ENCODE data around the gene ZNF697.

DNA sequence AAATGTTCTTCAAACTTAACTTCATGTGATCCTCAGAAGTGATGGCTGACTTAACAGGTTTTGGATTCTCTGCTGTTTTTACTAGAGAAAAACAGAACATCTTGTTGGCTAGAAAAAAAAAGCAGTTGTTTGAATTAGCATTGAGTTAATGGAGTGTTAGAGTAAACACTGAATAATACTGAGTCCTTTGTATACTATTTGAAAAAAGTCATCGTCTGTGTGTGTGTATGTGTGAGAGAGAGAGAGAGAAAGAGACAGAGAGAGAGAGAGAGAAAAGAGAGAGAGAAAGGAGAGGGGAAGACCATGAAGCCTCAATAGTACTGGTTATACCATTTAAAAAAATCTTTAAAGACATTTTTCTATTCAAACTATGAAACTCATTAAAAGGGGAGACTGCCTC lies 10.4 kb downstream of the ZNF697 start:
- no peak for TF ChIP-seq POLR2A (IDR thresholded peaks at IDR 0.05)
- TF ChIP-seq, protein P1, sequence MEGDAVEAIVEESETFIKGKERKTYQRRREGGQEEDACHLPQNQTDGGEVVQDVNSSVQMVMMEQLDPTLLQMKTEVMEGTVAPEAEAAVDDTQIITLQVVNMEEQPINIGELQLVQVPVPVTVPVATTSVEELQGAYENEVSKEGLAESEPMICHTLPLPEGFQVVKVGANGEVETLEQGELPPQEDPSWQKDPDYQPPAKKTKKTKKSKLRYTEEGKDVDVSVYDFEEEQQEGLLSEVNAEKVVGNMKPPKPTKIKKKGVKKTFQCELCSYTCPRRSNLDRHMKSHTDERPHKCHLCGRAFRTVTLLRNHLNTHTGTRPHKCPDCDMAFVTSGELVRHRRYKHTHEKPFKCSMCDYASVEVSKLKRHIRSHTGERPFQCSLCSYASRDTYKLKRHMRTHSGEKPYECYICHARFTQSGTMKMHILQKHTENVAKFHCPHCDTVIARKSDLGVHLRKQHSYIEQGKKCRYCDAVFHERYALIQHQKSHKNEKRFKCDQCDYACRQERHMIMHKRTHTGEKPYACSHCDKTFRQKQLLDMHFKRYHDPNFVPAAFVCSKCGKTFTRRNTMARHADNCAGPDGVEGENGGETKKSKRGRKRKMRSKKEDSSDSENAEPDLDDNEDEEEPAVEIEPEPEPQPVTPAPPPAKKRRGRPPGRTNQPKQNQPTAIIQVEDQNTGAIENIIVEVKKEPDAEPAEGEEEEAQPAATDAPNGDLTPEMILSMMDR (IDR thresholded peaks at IDR 0.05), result no peak
- TF ChIP-seq POLR2AphosphoS5 (IDR thresholded peaks at IDR 0.05), result no peak
